Jurkat, Clone E6-1 (cell line): Measurements from ENCODE around the gene STT3B.

Experiments used
- DNase-seq: peaks from one replicate; pipeline ENCODE4 v3.0.0-alpha.2; 2011; ENCODE audit warnings: low read depth, low spot score
- H3K4me3 ChIP-seq: 2 replicates; pipeline ENCODE4 v1.5.1; 2011; ENCODE audit warnings: mild to moderate bottlenecking, low read length, control low read depth, moderate library complexity

Gene STT3B

DNA sequence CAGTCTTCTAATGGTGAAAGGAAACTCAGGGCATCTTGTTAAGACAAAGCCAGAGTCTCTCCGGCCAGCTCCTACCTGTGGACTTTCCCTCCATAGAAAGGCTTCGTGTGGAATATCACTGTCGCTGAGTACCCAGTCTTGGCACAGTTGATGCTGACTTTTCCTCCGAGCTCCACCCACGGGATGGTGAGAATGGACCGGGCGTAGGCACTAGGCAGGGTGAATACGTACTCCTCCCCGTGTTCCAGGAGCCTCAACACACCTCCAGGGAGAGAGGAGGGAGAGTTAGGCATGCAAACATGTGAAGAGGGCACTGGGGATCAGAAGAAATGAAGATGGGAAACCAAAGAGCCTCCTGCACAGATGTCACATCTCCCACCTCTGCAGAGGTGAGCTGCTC is 138.0 kb downstream of the STT3B start:
- no peak for DNase-seq
- no peak overlapping the region for H3K4me3 ChIP-seq

DNA sequence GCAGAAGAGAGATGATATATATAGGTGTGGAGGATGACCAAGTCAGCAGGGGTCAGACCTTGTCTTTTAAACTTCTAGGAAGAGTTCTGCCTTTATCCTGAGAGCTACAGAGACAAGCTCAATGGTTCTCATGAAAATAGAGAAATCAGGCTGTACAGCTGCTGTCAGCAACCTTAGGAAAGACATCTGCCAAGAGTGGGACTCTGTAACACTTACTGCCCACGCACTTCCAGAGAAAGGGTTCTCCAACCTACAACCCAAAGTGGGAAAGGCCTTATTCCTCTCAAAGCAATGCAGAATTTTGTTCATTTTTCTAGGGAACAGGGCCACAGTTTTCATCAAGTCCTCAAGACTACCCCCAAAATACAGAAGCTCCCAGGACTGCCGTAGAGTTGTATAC is 138.7 kb downstream of the STT3B start:
- H3K4me3 ChIP-seq = no peak overlapping the region
- DNase-seq = no peak

DNA sequence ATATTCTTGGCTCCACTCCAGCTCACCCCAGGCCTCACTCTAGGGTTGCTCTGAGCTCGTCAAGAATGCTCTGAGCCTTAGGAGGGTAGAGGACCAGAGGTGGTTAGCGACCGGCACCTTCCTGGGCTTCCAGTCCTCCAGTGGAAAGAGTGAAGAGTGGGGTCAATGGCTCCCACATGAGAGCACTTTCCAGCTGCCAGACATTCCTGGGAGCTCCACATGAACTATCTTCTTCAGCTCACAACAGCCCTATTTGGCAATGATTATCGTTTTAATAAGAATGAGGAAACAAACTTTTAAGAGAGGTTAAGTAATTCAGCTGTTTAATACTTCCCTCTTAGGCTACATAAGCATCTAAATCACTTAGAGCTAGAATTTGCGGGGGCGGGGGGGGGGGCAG is 139.3 kb downstream of the STT3B start:
- no peak overlapping the region for H3K4me3 ChIP-seq
- DNase-seq = no peak

DNA sequence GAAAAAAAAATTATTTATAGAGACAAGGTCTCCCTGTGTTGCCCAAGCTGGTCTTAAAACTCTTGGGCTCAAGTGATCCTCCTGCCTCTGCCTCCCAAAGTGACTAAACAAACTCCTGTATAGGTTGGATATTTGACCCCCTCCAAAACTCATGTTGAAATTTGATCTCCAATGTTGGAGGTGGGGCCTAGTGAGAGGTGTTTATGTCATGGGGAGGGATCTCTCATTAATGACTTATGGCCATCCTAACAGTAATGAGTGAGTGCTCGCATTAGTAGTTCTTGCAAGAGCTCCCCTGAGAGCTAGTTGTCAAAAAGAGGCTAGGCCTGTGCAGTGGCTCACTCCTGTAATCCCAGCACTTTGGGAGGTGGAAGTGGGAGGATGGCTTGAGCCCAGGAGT is 141.2 kb downstream of the STT3B start:
- DNase-seq = no peak
- H3K4me3 ChIP-seq = no peak overlapping the region

DNA sequence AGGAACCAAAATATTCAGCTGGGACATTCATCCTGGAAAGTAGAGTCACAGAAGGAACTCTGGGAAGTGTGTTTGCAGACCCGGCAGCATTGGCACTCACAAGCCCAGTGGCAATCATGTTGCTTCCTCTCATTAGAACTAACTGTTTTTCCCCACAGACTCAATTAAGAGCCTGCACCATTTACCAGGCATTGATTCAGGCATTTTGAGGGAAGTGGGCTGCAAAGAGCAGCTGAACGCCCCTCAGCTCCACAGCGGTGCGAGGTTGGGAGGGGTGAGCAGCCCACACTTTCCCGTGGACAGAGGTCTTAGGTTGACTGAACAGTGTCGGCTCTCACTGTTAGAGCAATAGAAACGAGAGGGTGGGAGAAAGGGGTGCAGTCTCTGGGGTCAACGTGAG is 143.8 kb downstream of the STT3B start:
- DNase-seq = no peak
- H3K4me3 ChIP-seq = no peak overlapping the region

DNA sequence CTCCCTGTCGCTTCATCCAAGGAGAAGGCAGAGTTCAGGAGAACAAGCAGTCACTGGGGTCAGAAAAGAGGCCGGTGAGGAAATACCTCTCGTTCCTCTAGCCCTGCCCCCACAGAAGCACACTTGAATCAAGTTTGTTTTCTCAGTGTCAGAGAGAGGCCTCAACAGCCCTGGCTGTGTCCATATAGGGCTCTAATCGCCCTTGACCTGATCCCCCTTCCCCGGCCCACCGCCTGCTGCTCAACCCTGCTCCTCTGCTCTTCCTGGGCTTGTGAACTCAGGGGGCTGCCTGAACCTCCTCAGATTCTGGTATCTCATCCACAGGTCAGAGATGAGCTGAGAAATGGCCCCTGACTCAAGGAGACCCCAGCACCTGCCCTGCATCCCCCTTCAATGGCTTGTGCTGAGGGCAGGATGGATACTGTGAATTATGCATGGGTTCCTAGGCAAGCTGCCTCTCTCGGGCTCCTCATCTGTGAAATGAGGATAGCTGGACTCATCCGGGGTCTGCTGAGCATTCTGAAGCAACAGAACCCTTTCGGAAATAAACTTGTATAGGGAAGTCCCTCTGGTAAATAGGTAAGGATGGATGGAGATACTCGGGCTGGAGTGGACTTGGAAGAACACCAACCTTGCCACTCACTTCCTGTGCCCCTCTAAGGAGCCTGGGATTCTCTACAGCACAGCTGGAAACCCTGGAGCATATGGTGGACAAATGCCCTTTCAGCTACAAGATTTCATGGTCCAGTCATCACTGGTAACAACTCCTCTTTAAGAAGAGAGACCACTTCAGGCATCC is 147.5 kb downstream of the STT3B start:
- no peak for DNase-seq
- H3K4me3 ChIP-seq = no peak overlapping the region
